IMR-90 (cell line): Measurements from ENCODE around the gene HSD17B8. TPM values are rescaled to one million over a fixed set of nuclear protein-coding genes. Genes with fewer than 3 reads are reported as not detected.

Experiments
- ATAC-seq: fragments of 200-7000 bp; cut with Tn5 transposase; 2 replicates; pipeline ENCODE4 v1.9.1; 2020; ENCODE audit warnings: low read depth, mild to moderate bottlenecking, moderate library complexity
- BruUV-seq: library from RNA; stranded (reverse); fragments of 400-500 nt; replicated peaks from 2 replicates; lab custom pipeline; 2021; lab: Mats Ljungman, UMichigan
- CTCF ChIA-PET: fragments of 300-600 bp; formaldehyde crosslinking; extraction: SDS; loops from one replicate; lab custom pipeline; 2021; ENCODE audit warnings: antibody characterized with exemption; lab: Yijun Ruan, JAX
- POLR2A ChIA-PET: fragments of 300-600 bp; sonication (Branson Sonifier 250); formaldehyde crosslinking; loops from one replicate; lab custom pipeline; 2022; ENCODE audit warnings: antibody characterized with exemption; ENCODE audit not compliant: unreplicated experiment; lab: Charles Lee
- DNase-seq: peaks from one replicate; pipeline ENCODE4 v3.0.0; 2013
- H2AFZ ChIP-seq: replicated peaks from 2 replicates; pipeline ENCODE3; 2013; ENCODE audit warnings: low read length, mild to moderate bottlenecking; ENCODE audit not compliant: poor library complexity
- H2AK5ac ChIP-seq: 2 replicates; pipeline ENCODE4 v1.6.1; 2013; ENCODE audit warnings: low read depth, low read length, inconsistent platforms
- H2AK9ac ChIP-seq: replicated peaks from 2 replicates; pipeline ENCODE3; 2013; ENCODE audit warnings: mild to moderate bottlenecking, low read depth, low read length, moderate library complexity; ENCODE audit not compliant: poor library complexity
- H2BK120ac ChIP-seq: 2 replicates; pipeline ENCODE4 v1.6.1; 2013; ENCODE audit warnings: low read depth, low read length, inconsistent platforms
- H2BK15ac ChIP-seq: 3 replicates; pipeline ENCODE4 v1.6.1; 2013; ENCODE audit warnings: low read depth, low read length, inconsistent platforms
- H2BK20ac ChIP-seq: 2 replicates; pipeline ENCODE4 v1.6.1; 2013; ENCODE audit warnings: low read depth, mild to moderate bottlenecking, inconsistent platforms, low read length, moderate library complexity
- H2BK5ac ChIP-seq: 2 replicates; pipeline ENCODE4 v1.6.1; 2013; ENCODE audit warnings: mild to moderate bottlenecking, low read depth, low read length, inconsistent platforms; ENCODE audit not compliant: poor library complexity, severe bottlenecking
- H3K14ac ChIP-seq: replicated peaks from 2 replicates; pipeline ENCODE4 v1.6.1; 2013; ENCODE audit warnings: low read depth, low read length, inconsistent platforms
- H3K18ac ChIP-seq: 2 replicates; pipeline ENCODE4 v1.6.1; 2013; ENCODE audit warnings: low read depth, low read length, control low read depth
- H3K23ac ChIP-seq: 2 replicates; pipeline ENCODE4 v1.6.1; 2013; ENCODE audit warnings: low read depth, low read length, inconsistent platforms
- H3K27ac ChIP-seq: 2 replicates; pipeline ENCODE4 v1.5.1; 2013; ENCODE audit warnings: mild to moderate bottlenecking, control low read depth, low read length; ENCODE audit not compliant: insufficient read depth
- H3K27me3 ChIP-seq: 2 replicates; pipeline ENCODE4 v1.6.1; 2013; ENCODE audit warnings: low read length; ENCODE audit not compliant: control insufficient read depth, insufficient read depth
- H3K36me3 ChIP-seq: 2 replicates; pipeline ENCODE4 v1.6.1; 2013; ENCODE audit warnings: low read length, mixed read lengths; ENCODE audit not compliant: control insufficient read depth, insufficient read depth
- H3K4ac ChIP-seq: 2 replicates; pipeline ENCODE4 v1.6.1; 2013; ENCODE audit warnings: low read depth, low read length, inconsistent platforms
- H3K4me1 ChIP-seq: 2 replicates; pipeline ENCODE4 v1.6.1; 2013; ENCODE audit warnings: low read length, mixed read lengths; ENCODE audit not compliant: control insufficient read depth, insufficient read depth
- H3K4me2 ChIP-seq: 2 replicates; pipeline ENCODE4 v1.6.1; 2013; ENCODE audit warnings: low read depth, mild to moderate bottlenecking, control low read depth, low read length, moderate library complexity
- H3K4me3 ChIP-seq: 2 replicates; pipeline ENCODE4 v1.5.1; 2013; ENCODE audit warnings: low read depth, mild to moderate bottlenecking, control low read depth, low read length, moderate library complexity; ENCODE audit not compliant: insufficient read depth
- H3K56ac ChIP-seq: 2 replicates; pipeline ENCODE4 v1.6.1; 2013; ENCODE audit warnings: low read length, inconsistent platforms; ENCODE audit not compliant: insufficient read depth; ENCODE audit errors: extremely low read depth
- H3K79me1 ChIP-seq, 2 experiments: 2 replicates each; pipeline ENCODE4 v1.6.1; 2013; ENCODE audit warnings: low read length in 2 of 2, inconsistent platforms in 1 of 2, low read depth in 1 of 2
- H3K9ac ChIP-seq: 2 replicates; pipeline ENCODE4 v1.6.1; 2013; ENCODE audit warnings: low read depth, low read length, control low read depth
- H3K9me1 ChIP-seq: 2 replicates; pipeline ENCODE4 v1.6.1; 2013; ENCODE audit warnings: low read length, inconsistent platforms; ENCODE audit not compliant: insufficient read depth
- H3K9me3 ChIP-seq: 2 replicates; pipeline ENCODE4 v1.6.1; 2013; ENCODE audit warnings: low read length; ENCODE audit not compliant: control insufficient read depth, insufficient read depth
- H4K20me1 ChIP-seq: 2 replicates; pipeline ENCODE4 v1.6.1; 2013; ENCODE audit warnings: low read length, inconsistent platforms; ENCODE audit not compliant: insufficient read depth
- H4K5ac ChIP-seq: 2 replicates; pipeline ENCODE4 v1.6.1; 2013; ENCODE audit warnings: mild to moderate bottlenecking, low read depth, low read length, control low read depth
- H4K8ac ChIP-seq, 2 experiments: 2 replicates each; pipeline ENCODE4 v1.6.1; 2013; ENCODE audit warnings: low read depth in 2 of 2, low read length in 2 of 2, control low read depth in 1 of 2, inconsistent platforms in 1 of 2
- H4K91ac ChIP-seq: 2 replicates; pipeline ENCODE4 v1.6.1; 2013; ENCODE audit warnings: low read depth, low read length, inconsistent platforms; ENCODE audit not compliant: insufficient read depth
- CHD1 ChIP-seq: IDR thresholded peaks from 2 replicates; pipeline ENCODE4 v1.6.1; 2012; ENCODE audit warnings: low read depth, low read length, improper control_type of control experiment
- FOS ChIP-seq: fragments of 150-350 bp; IDR thresholded peaks from 2 replicates; pipeline ENCODE4 v1.6.1; 2016; ENCODE audit warnings: low read depth, low read length
- MAFK ChIP-seq: IDR thresholded peaks from 2 replicates; pipeline ENCODE4 v1.6.1; 2012; ENCODE audit warnings: low read depth, low read length, improper control_type of control experiment
- POLR2A ChIP-seq: IDR thresholded peaks from 2 replicates; pipeline ENCODE4 v1.6.1; 2012; ENCODE audit warnings: mild to moderate bottlenecking, low read depth, low read length
- RFX5 ChIP-seq: IDR thresholded peaks from 2 replicates; pipeline ENCODE4 v1.8.0; 2012; ENCODE audit warnings: low read depth, mild to moderate bottlenecking, low read length, moderate library complexity
- WGBS, 2 experiments: methylation state at CpG; one replicate each; pipeline versions ENCODE4 v1.1.5 to v1.1.7; 2013; ENCODE audit warnings: missing lambda C conversion rate in 2 of 2; ENCODE audit not compliant: insufficient read length in 1 of 2; ENCODE audit errors: extremely low coverage in 2 of 2; 5-methylcytosine and 5-hydroxymethylcytosine counted together
- dilution Hi-C: fragments of 300-500 bp; cut with HindIII; formaldehyde crosslinking; loops from one replicate; pipeline ENCODE4 v1.14.3; 2018; ENCODE audit warnings: low sequenced_read_pairs; ENCODE audit not compliant: unreplicated experiment
- in situ Hi-C: fragments of 300-500 bp; cut with MboI; formaldehyde crosslinking; loops from 3 replicates; pipeline ENCODE4 v1.14.3; 2019; ENCODE audit warnings: low sequenced_read_pairs, inconsistent platforms, mixed read lengths
- intact Hi-C: fragments of 100-400 bp; cut with micrococcal nuclease; formaldehyde crosslinking; loops from 2 replicates; pipeline ENCODE4 v1.10.0; 2022
- polyA plus RNA-seq, 3 experiments: library from polyadenylated mRNA; depleted of rRNA; stranded (reverse); fragments of >200 nt; gene quantifications; 2 replicates each; pipeline ENCODE4 v1.2.3, GENCODE V29; 2012; ENCODE audit warnings: low replicate concordance in 1 of 3
- total RNA-seq: library from RNA; depleted of rRNA; stranded (reverse); fragments of >200 nt; gene quantifications from 2 replicates; pipeline ENCODE4 v1.2.3, GENCODE V29; 2012

HSD17B8 gene
- total and polyA plus RNA-seq, 2 of the 4 experiments (the other 2 are of a cell fraction): 1.6 to 4.3 TPM

- H4K91ac ChIP-seq: peak overlapping the region; percentile 91
- H4K8ac ChIP-seq: peak overlapping the region; percentile 74 to 96
- H4K20me1 ChIP-seq: peaks cover 3% of the 10 kb centered on the region; the same call in 1 of the 2 replicates
- ChIA-PET POLR2A (interaction anchor here (1.0 kb wide), 1 partner anchor 22 kb away, joined by 7 read pairs; the partner anchor contains the start of genes RPS18 and VPS52), CTCF (no interaction called here)
- peaks cover under 1 to 30% of the 10 kb centered on the region in 2 experiments; a peak in 3 of 4 replicates for H3K79me1 ChIP-seq
- peak overlapping the region; percentile 37; the same call in 1 of the 2 replicates for H2BK20ac ChIP-seq
- H3K23ac ChIP-seq: peak overlapping the region; percentile 95
- H2BK15ac ChIP-seq: peak overlapping the region; percentile 64; the same call in 1 of the 3 replicates
- peak overlapping the region; percentile 90 for H3K4me2 ChIP-seq
- WGBS, 2 experiments: no CpG with 5 or more reads among the region's 15 CpGs
- H3K18ac ChIP-seq: peak overlapping the region; percentile 87
- intact Hi-C loops: loop anchor here (2.0 to 5.0 kb wide), 3 partner anchors 49 to 363 kb away; partner anchors contain the start of genes RXRB and SLC39A7
- H3K9me3 ChIP-seq: no peaks in the 10 kb centered on the region
- H3K4me1 ChIP-seq: peaks cover 12% of the 10 kb centered on the region
- dilution Hi-C loops: no loop called here
- in situ Hi-C loops: loop anchor here (5.0 to 10.0 kb wide), 3 partner anchors 88 to 233 kb away; no protein-coding TSS in a partner anchor
- H3K36me3 ChIP-seq: peaks cover 8% of the 10 kb centered on the region; the same call in 1 of the 2 replicates
- H3K27ac ChIP-seq: peak overlapping the region; percentile 95
- BruUV-seq: no TSS peak
- peak overlapping the region; percentile 64 for H3K4me3 ChIP-seq
- peak; percentile 88 for DNase-seq
- H2AK5ac ChIP-seq: peak overlapping the region; percentile 97
- H3K27me3 ChIP-seq: no peaks in the 10 kb centered on the region
- H3K9me1 ChIP-seq: peaks cover 11% of the 10 kb centered on the region
- H3K9ac ChIP-seq: peak overlapping the region; percentile 93
- peak overlapping the region; percentile 68 for H2BK120ac ChIP-seq
- peak overlapping the region; percentile 88 for H3K56ac ChIP-seq
- peak overlapping the region; percentile 97 for H3K4ac ChIP-seq
- ATAC-seq: peak; percentile 1
- peak overlapping the region; percentile 92 for H2BK5ac ChIP-seq
- peak overlapping the region; percentile 97 for H2AK9ac ChIP-seq
- peak overlapping the region; percentile 94 for H2AFZ ChIP-seq
- H3K14ac ChIP-seq: peak overlapping the region; percentile 96
- TF ChIP-seq MAFK: no peak
- TF ChIP-seq FOS: peak; percentile 23; the same call in 1 of the 2 replicates
- 0 out of 2 replicates have a peak, but pooled peaks have one; percentile 22 for TF ChIP-seq CHD1
- TF ChIP-seq POLR2A: no peak
- TF ChIP-seq RFX5: no peak
- peak overlapping the region; percentile 89 for H4K5ac ChIP-seq
These were observed 45.5 kb downstream of the HSD17B8 start for GRCh38 chr6:33249732-33250630.
